Activated CD8-positive, alpha-beta memory T cell treated with anti-CD3 and anti-CD28 coated beads for 4 hours (primary cell): Measurements from ENCODE around the gene LRFN2.

Source experiments
- DNase-seq, 2 donors: peaks; one replicate each; pipeline ENCODE4 v3.0.0-alpha.2; 2020; ENCODE audit warnings: low read depth in 2 of 2

The LRFN2 gene

GRCh38 chr6:40543776-40544175 lies 43.4 kb downstream of the LRFN2 start:
- no peak for DNase-seq

- DNase-seq, result no peak
Measured at GRCh38 chr6:40543146-40543545, 44.0 kb downstream of the LRFN2 start.

- DNase-seq, result no peak
Measured at GRCh38 chr6:40542175-40542764, 44.9 kb downstream of the LRFN2 start.

- DNase-seq, result no peak
Measured at GRCh38 chr6:40541556-40542174, 45.5 kb downstream of the LRFN2 start.

GRCh38 chr6:40540790-40541189 lies 46.4 kb downstream of the LRFN2 start:
- no peak for DNase-seq

DNA sequence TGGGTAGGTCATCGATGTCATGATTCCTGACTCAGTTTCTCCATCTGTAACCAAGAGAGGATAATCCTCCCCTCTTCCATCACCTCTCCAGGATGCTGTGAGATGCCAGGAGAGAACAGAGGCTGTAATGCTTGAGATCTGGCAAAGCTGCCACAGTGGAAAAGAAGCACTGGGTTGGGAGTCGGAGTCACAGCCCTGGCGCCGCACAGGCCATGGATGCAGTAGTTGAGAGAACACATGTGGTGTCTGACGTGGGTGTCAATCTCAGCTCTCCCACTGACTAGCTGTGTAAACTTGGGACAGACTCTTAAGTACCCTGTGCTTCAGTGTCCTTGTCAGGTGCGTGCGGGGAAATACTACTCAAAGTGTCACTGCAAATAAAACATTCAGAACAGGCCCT lies 47.3 kb downstream of the LRFN2 start:
- DNase-seq, result no peak

DNA sequence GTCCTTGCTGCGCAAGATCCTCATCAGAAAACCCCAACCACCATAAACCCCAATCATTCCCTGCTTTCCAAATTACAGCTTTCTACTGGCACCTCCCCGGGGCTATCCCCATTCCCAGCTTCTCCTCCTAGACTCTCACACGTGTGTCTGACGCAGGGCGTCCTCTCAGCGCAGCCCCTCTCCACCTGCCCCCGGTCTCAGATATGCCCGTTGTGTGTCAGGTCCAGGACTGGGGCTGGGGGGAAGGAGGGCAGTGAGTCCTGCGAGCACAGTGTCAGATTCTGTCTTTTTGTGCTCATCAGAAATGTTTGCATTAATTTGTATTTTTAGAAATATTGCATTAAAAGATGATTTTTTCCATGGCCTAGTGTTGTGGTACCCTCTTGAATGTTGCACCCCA lies 48.6 kb downstream of the LRFN2 start:
- DNase-seq, result no peak

- DNase-seq, result no peak
Measured at GRCh38 chr6:40537446-40537845, 49.7 kb downstream of the LRFN2 start.

GRCh38 chr6:40536442-40536841 lies 50.7 kb downstream of the LRFN2 start:
- DNase-seq, result no peak

DNA sequence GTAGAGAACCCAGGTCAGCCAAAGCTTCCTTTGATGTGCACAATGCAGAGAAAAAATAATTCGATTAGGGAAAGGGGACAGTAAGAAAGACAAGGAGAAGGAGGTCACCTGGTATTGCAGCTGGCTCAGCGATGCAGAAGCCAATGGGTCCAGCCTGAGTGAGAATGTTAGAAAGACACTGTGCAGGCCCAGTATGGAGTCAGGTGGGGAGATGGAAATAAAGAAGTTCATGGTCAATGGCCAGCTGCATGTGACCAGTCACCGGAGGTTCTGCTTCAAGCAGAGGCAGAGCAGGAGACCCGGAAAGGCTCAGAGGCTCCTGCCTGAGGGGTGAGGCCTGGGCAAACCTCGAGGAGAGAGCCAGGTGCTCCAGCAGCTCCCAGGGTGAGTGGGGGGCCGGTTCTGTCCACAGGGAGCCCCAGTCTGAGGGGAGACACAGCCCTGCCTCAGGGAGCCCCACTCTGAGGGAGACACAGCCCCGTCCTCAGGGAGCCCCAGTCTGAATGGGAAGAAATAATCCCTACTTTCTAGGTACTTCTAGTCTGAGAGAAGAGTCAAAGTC lies 51.3 kb downstream of the LRFN2 start:
- DNase-seq, result no peak

- no peak for DNase-seq
Measured at GRCh38 chr6:40535110-40535818, 51.9 kb downstream of the LRFN2 start.

DNA sequence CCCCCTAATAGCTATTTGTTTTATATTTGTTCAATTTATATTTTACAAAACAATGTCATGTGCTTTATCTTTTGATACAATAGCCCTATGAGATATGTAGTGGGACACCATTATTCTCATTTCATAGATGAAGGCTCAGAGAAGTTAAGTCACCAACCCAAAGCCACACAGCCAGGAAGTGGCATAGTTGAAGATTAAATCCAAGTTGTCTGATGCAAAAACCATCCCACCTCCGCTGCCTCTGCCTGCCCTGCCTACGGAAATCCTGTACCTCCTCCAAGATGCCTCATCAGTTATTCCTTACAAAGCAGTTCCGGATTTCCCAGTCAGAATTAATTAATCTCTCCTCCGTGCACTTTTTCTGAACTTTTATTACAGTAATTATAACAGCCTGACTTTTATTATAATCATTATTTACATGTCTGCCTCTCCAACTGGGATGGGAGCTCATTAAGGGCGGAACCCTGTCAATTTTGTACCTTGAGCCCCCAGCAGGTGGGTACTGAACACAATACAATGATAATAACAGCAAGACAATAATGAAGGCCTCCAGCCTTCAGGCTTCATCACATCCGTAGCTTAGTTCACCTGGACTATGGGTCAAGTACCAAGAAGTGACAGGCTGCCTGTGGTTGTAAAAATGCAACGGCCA lies 54.7 kb downstream of the LRFN2 start:
- DNase-seq, result no peak

DNA sequence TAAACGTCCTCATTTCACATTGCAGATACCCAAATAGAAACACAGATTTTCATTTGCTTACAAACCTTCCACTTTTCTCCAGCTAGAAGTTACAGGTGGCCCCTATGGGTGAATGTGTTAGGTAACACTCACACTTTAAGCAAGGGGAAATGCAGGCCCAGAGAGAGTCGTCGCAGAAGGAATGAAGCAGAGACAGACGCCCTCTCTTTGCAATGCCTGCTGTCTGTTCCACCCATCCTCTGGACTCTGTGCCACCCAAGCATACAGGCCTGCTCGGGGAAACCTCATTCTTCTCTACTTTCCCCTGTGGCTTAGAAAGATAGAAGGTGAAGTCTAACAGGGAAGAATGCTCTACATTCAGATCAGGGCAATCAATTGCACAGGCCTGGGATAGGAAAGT lies 57.2 kb downstream of the LRFN2 start:
- no peak for DNase-seq

DNA sequence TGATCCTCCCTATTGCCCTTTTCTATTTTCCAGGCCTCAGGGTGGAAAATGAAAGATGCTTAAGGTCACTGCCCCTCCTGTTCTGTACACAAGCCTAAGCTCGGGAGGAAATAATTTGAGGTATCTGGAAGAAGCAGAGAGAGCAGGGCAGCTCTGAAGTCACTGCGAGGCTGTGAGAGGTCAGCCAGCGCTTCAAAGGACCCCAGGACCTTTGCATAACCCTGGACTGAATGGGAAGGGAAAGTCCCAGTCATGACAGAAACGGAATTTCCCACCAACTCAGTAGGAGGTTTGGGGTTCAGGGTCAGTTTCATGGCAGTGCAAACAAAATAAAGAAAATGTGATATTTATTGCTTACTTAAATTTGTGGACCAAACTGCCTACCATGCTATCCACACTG lies 58.1 kb downstream of the LRFN2 start:
- no peak for DNase-seq

- no peak for DNase-seq
Measured at GRCh38 chr6:40528051-40528450, 59.1 kb downstream of the LRFN2 start.

GRCh38 chr6:40526036-40526435 lies 61.1 kb downstream of the LRFN2 start:
- no peak for DNase-seq

GRCh38 chr6:40524797-40525585 lies 62.2 kb downstream of the LRFN2 start:
- DNase-seq, result no peak

GRCh38 chr6:40523505-40524172 lies 63.5 kb downstream of the LRFN2 start:
- DNase-seq, result no peak

GRCh38 chr6:40521496-40521895 lies 65.7 kb downstream of the LRFN2 start:
- no peak for DNase-seq

GRCh38 chr6:40520678-40521077 lies 66.5 kb downstream of the LRFN2 start:
- DNase-seq, result no peak

DNA sequence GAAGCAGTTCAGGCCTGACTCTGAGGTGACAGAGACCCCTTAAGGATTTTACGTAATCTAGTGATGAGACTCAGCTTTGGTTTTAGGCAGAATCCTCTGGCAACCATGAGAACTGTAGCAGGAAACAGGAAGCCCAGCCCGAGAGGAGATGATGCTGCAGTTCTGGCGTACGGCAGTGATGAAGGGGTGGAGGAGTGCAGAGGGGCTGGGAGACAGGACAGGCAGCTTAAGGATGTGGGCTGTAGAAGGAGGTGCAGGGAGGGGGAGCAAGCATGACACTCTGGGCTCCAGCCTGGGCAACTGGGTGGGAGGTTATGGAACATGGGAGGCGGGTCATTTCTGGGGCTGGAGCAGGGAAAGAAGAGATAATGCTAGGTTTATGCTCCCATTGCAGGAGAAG lies 67.1 kb downstream of the LRFN2 start:
- DNase-seq, result no peak
